Neural cell (in vitro differentiated cells): ENCODE measurements around the gene MON2.

ENCODE experiments used
- CTCF ChIP-seq: fragments of 450-650 bp; IDR thresholded peaks from 2 replicates; pipeline ENCODE4 v1.5.1; 2014; ENCODE audit warnings: antibody characterized with exemption, mild to moderate bottlenecking, moderate library complexity; ENCODE audit not compliant: poor library complexity, severe bottlenecking
- EP300 ChIP-seq: fragments of 450-650 bp; conservative IDR thresholded peaks from 2 replicates; pipeline ENCODE4 v1.6.1; 2014; ENCODE audit warnings: antibody characterized with exemption, mild to moderate bottlenecking, moderate library complexity; ENCODE audit not compliant: poor library complexity, severe bottlenecking
- TAF1 ChIP-seq: IDR thresholded peaks from 2 replicates; pipeline ENCODE4 v1.6.1; 2012; ENCODE audit warnings: low read depth

- TF ChIP-seq EP300 (no peak), CTCF (no peak), TAF1 (no peak)
These were observed 76.2 kb downstream of the MON2 start for GRCh38 chr12:62542814-62543213.
